Measurements from ENCODE around the gene SLC27A5. TPM values are rescaled to one million over a fixed set of nuclear protein-coding genes. Genes with fewer than 3 reads are reported as not detected.
"Not testable (repeated sequence)": the region's sequence is repeated elsewhere in the genome, so short reads cannot be mapped to it uniquely, and the experiment has no call there.

The SLC27A5 gene
- polyA plus RNA-seq, 3 donors: 8.0 to 9.9 (median 9.7) TPM

DNA sequence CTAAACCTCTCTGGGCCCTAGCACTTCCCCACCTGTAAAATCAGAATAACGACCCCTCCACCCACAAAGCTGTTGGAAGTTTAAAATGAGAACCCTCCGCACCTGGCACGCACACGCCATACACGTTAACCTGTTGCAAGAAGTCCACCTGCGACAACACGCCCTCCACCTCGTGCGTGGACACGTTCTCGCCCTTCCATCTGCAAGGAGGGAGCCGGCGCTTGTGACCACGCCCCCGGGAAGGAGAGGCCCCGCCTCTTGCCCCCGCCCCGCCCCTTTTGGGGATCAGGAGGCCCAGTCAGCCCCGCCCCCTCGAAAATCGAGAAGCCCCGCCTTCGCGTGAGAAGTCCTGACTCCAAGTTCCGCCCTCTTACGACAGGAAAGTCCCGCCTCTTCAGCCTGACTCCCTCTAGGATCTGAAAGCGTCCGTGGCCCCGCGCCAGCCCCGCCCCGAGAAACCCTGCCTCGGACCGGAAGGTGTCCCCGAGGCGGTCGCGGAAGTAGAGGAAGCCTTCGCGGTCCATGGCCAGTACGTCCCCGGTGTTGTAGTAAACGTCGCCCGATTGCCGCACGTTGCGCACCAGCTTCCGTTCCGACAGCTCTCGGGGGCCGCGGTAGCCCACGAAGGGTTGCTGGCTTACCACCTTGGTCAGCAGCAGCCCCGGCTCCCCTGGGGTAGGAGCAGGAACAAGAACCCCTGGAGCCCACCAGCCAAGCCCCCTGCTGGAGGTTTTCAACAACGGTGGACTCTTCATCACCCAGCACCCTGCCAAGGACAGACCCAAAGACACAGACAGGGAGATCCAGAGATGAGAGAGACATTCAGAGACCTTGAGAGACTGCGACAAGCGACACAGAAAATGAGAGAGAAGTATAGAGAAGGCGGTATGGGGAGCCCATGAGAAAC, 12.5 kb downstream of the SLC27A5 start:
- peak in 2 of 3 donors; percentile 93 to 96 for DNase-seq (ENCODE audit: low read depth in 3 of 3, low spot score in 2 of 3)

DNA sequence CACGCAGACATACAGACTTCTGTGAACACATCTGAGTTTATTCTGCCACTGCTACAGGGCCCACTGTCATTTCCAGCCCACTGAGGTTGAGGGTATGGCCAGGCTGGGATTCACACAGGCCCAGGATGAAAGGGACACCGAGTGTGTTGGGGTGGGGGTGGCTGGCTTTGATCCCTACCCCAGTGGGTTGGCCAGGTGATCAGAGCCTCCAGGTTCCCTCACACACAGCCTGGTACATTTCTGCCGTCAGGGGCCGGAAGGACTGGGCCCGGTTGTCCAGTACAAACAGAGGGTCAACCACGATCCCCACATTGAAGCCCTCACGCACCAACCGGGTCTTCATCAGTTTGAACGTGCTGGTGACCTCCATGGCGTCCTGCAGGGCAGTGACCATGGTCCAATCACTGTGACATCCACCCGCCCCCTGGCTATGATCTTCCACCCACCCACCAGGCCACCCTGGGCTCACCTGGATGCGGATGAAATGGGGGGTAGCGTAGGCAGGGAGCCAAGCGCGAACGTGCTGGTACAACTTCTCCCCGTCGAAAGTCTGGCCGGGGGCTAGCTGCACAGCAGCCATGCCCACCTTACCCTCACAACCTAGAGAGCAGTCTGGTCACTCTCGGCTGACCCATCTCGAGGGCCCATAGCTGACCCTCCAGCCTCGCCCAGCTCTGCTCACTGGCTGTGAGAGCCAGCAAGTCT, 13.3 kb downstream of the SLC27A5 start:
- no peak for DNase-seq (ENCODE audit: low read depth in 3 of 3, low spot score in 2 of 3)

DNA sequence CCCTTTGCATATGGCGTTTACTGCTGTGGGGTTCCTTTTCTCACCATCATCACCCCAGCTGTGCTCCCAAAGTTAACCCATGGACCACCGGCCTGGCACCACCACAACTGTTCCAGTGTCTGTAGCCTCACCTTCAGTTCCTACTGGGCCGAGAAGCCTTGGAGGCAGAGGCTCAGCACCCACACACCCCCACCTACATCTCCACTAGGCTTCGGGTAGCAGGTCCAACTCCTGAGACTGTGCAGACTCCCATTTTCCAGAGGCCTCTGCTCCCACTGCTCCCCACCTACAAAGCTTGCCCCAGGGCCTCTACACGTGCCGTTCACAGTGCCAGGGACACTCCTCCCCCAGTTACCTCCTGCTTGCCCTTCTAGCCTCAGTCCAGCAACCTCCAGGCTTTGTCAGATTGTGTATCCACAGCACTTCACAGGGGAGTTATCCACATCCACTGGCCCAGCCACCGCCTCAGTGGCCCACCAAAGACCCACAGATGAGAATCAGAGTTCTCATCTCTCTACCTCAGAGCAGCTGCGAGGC, 14.1 kb downstream of the SLC27A5 start:
- DNase-seq (ENCODE audit: low read depth in 3 of 3, low spot score in 2 of 3): no peak

DNA sequence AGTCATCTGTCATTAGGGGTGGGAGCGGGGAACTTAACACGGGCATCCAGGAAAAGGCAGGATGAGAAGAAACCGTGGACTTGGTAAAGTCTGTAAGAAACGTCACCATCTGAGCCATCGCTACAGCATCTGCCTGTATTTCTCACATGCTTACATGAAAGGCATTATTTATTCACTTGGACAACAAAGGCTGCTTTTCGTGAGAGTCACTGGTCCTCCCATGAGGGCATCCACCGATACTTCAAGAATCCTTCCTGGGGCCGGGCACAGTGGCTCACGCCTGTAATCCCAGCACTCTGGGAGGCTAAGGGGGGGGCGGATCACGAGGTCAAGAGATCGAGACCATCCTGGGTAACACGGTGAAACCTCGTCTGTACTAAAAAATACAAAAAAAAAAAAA, 19.5 kb downstream of the SLC27A5 start:
- DNase-seq (ENCODE audit: low read depth in 3 of 3, low spot score in 2 of 3): no peak

DNA sequence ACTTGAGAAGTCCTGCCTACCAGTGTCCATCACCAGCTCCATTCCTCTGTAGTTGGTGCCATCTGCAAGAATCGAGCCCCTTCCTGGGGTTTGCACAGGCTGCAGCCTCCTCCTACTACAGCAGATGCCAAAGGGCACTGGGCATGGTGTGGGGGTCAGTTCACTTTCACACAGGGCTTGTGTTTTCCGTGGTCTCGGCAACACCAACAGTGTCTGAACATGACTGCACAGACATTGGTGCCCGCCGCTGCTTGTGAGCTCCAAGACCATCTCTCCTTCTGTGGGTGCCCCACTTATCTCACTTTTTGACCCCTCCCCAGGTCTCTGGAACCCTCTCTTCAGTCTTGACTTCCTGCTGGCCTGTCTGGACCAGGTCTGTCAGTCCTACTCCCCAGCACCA, 20.4 kb downstream of the SLC27A5 start:
- DNase-seq (ENCODE audit: low read depth in 3 of 3, low spot score in 2 of 3): no peak

DNA sequence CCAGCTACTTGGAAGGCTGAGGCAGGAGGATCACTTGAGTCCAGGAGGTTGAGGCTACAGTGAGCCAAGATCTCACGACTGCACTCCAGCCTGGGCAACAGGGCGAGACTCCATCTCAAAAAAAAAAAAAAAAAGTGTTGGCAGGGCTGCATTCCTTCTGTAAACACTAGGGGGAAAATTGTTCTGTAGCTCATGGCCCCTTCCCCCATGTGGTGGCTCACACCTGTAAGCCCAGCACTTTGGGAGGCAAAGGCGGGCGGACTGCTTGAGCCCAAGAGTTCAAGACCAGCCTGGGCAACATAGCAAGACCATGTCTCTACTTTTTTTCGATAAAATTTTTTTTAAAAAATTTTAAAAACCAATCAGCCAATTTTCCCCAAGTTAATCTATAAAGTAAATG, 27.4 kb downstream of the SLC27A5 start:
- DNase-seq (ENCODE audit: low read depth in 3 of 3, low spot score in 2 of 3): not testable (repeated sequence)

DNA sequence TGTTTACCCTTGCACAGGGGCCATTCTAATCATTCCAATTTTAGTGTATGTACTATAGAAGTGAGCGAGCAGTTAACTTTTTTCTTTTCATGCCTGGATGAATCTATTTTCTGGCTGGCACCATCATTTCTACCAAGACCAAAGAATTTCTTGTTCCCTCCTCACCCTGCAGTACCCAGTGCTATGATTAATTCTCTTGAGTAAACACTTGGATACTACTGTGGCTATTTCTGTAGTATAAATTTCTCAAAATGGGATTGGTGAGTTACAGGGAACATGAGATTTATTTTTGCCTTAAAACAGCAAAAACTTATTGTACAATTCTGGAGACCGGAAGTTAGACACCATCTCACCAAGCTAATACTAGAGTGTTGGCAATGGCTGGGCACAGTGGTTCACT, 28.0 kb downstream of the SLC27A5 start:
- no peak for DNase-seq (ENCODE audit: low read depth in 3 of 3, low spot score in 2 of 3)

DNA sequence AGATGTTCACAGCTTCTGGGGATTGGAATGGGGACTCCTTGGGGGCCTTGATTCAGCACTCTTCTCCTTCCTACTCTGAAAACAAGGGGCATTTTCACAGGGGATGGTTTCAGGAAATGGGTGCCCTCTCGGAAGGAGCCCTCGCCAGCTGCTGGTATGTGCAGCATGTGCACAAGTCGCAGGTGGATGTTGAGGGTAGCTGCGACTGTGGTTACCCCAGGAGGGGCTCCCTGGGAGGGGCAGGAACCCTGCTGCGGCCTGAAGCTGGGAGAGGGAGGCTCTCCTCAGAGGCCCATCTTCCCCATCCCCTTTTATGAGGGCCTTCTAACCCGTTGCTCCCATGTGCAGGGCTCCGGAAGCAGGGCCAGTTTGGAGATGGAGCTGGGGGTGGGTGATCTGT, 29.4 kb downstream of the SLC27A5 start:
- DNase-seq (ENCODE audit: low read depth in 3 of 3, low spot score in 2 of 3): no peak

GRCh38 chr19:58480831-58481230, 31.0 kb downstream of the SLC27A5 start:
- DNase-seq (ENCODE audit: low read depth in 3 of 3, low spot score in 2 of 3): no peak

DNA sequence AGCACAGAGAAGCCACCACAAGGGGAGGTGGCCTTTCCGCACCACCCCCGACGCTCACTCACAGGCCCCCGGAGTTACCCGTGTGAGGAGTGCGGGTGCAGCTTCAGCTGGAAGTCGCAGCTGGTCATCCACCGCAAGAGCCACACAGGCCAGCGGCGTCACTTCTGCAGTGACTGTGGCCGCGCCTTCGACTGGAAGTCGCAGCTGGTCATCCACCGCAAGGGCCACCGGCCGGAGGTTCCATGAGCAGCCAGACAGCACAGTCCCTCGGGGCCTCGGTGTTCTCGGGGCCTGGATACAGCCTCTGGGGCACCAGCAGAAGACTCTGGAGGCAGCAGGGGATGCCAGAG, 31.3 kb downstream of the SLC27A5 start:
- no peak for DNase-seq (ENCODE audit: low read depth in 3 of 3, low spot score in 2 of 3)

DNA sequence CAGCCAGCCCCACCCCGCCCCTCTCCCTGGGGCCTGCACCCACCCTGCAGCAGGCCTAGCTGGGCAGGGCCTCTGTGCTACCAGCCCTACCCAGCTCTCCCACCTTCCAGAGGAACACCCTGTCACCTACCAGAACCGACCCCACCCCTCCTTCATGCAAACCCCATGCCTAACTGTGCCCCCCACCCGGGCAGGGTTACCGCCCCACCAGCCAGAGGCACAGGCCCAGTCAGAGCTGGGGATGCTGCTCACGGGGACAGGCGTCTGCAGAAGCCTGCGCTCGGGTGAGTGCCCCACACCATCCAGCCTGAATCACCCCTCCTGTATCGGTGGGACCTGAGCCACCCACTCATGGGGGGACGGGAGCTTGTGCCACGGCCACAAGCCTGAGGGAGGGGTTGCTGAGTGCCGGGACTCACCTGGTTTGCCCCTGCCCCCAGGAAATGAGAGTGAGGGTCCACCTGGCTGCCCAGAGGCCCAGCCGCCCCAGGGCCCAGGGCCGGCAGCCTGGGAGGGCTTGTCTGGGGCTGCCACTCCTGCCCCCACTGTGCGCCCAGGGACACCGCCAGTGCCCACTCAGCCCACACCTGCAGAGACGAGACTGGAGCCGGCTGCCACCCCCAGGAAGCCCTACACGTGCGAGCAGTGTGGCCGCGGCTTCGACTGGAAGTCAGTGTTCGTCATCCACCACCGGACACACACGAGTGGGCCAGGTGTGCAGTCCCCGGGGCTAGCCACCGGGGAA, 31.9 kb downstream of the SLC27A5 start:
- no peak for DNase-seq (ENCODE audit: low read depth in 3 of 3, low spot score in 2 of 3)

DNA sequence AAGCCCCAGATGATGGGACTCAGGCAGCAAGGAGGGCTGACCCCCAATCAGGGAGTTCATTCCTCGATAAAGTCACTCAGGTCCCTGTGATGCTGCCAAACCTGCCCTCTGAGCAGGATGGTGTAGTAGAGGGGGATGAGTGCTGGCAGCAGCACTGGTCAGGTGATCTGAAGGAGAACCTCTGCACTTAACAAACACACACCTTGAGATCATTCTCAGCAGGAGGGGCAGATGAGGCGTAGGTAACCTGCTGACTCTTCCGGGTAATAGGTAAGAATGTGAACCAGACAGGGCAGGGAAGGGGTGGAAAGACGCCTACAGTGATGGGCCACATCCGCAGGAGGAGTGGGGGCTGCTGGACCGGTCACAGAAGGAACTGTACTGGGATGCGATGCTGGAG, 32.5 kb downstream of the SLC27A5 start:
- DNase-seq (ENCODE audit: low read depth in 3 of 3, low spot score in 2 of 3): no peak

DNA sequence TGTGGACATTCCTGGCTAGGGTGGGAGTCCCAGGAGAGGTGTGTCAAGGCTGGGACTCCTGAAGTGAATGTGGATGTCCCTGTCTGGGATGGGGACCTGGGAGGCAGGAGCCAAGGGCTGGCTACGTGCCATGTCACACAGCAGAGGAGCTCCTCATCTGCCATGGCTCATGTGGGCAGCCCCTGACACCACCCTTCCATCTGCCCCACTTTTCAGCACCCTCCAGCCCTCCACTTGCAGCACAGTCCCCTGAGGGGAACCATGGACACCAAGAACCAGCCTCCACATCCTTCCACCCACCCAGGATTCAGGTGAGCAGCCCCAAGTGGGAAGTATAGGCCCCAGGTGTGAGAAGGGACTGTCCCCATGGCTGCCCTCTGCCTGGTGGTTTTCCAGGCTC, 33.9 kb downstream of the SLC27A5 start:
- no peak for DNase-seq (ENCODE audit: low read depth in 3 of 3, low spot score in 2 of 3)

DNA sequence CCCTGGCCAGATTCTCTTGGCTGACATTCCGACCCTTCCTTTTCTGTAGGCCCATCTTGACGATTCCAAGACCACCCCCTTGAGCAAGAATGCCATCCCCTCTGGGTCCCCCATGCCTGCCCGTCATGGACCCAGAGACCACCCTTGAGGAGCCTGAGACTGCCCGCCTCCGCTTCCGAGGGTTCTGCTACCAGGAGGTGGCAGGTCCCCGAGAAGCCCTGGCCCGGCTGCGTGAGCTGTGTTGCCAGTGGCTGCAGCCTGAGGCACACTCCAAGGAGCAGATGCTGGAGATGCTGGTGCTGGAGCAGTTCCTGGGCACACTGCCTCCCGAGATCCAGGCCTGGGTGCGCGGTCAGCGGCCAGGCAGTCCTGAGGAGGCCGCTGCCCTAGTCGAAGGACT, 34.7 kb downstream of the SLC27A5 start:
- no peak for DNase-seq (ENCODE audit: low read depth in 3 of 3, low spot score in 2 of 3)

DNA sequence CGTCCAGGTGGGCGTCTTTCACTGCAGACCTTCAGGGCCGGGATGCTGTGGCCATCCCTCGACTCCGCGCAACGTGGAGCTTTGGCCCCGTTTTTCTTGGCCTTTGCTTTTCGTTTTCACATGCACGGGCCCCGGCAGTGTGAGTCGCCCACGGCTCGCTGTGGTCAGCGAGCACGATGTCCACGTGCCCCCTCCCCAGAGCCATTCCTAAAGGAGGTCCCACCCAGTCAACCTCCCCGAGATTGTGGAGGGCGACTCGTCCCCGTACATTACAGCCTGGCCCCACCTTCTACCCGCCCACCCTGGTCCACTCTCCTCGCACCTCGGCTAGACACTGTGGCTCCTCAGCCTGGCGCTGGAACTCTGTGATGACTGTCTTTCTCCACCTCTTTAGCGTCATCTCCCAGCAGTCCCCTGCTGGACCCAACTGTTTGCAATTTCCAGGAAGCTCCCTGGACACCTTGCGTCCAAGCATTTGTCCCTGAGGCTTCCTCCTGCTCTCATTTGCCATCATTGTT, 35.2 kb downstream of the SLC27A5 start:
- no peak for DNase-seq (ENCODE audit: low read depth in 3 of 3, low spot score in 2 of 3)

GRCh38 chr19:58475714-58476497, 35.9 kb downstream of the SLC27A5 start, which contains the start of gene ZNF446:
ZNF446 (plus strand) TSS chr19:58476352; CDS start chr19:58477219, 867 bp downstream.
- peak; percentile 93 to 96 (median 95) for DNase-seq (ENCODE audit: low read depth in 3 of 3, low spot score in 2 of 3)

- no peak for DNase-seq (ENCODE audit: low read depth in 3 of 3, low spot score in 2 of 3)
These were observed 36.6 kb downstream of the SLC27A5 start for GRCh38 chr19:58474997-58475713.

DNA sequence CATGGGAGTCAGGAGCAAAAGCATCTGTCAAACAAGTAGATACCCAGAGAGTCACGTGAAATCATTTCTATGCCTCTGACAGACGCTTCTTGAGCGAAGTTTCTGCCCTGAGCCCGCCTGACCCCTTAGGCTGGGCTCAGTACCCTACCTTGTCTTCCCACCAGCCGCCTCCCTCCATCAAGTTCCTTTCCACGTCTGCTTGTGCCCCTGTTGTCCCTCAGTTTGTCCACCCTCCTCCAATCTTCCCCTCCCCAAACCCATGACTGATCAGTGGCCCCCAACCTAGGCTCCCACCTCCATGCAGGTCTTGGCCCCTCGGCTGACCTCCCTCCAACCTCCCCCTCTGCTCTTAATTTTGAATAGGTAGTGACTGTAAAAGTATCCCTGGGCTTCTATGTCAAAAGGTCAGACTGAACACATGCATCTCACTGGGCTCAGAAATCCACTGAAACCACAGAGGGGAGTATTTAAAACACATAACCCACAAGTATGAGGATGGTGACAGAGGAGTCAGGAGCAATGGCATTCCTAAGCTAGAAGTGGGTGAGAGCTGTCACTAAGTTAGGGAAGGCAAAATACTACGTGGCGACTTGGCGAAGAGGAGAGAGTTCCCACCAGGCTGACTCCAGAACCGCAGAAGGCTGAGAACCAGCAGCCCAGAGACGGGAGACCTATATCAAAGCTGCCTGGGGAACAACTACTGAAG, 37.3 kb downstream of the SLC27A5 start:
- DNase-seq (ENCODE audit: low read depth in 3 of 3, low spot score in 2 of 3): no peak

DNA sequence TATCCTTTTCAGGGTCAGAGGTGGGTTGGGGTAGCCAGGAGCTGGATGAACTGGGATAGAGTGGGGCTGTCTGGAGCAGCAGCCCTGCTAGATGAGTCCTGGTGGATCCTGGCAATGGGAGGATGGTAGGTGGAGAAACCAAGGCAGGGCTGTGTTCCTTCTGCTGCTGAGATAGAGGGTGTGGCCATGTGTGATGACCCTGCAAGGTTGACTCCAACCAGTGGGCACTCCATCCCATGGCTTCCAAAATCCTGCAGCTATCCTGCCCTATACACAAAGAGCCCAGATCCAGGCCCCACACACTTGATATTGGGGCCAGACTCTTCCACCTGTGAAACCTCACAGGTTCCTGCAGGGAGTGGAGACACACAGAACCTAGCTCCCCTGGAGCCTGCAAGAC, 38.0 kb downstream of the SLC27A5 start:
- DNase-seq (ENCODE audit: low read depth in 3 of 3, low spot score in 2 of 3): no peak

All from right renal cortex interstitium (tissue), 3 donors.